Adrenal gland (tissue), 12 donors: ENCODE data around the gene PDE4C. TPM values are rescaled to one million over a fixed set of nuclear protein-coding genes. Genes with fewer than 3 reads are reported as not detected.

Experiments used
- DNase-seq, 7 donors: peaks; one replicate each; pipeline ENCODE4 v3.0.0-alpha.2; 2019 to 2020
- H3K27ac ChIP-seq, 5 donors: fragments of 200-600 bp; sonication (generic) in 4 of 5; 1 replicate in 3 of 5; 2 replicates in 2 of 5; pipeline versions ENCODE4 v1.5.1 to v1.8.0; 2016 to 2020; ENCODE audit warnings: mild to moderate bottlenecking in 1 of 5
- H3K27me3 ChIP-seq: fragments of 200-600 bp; 2 replicates; pipeline ENCODE4 v1.8.0; 2021
- H3K36me3 ChIP-seq, 2 donors: fragments of 200-600 bp; replicated peaks in 1 of 2; 1 replicate in 1 of 2; 2 replicates in 1 of 2; pipeline versions ENCODE4 v1.5.1 to v1.8.0; 2018 to 2022
- H3K4me1 ChIP-seq, 2 donors: fragments of 200-600 bp; replicated peaks in 1 of 2; 1 replicate in 1 of 2; 2 replicates in 1 of 2; pipeline versions ENCODE4 v1.5.1 to v1.8.0; 2018 to 2021
- H3K4me3 ChIP-seq, 4 donors: fragments of 200-600 bp; sonication (generic) in 3 of 4; one replicate each; pipeline ENCODE4 v1.5.1; 2016 to 2018
- H3K9me3 ChIP-seq, 3 donors: fragments of 200-600 bp; sonication (generic) in 1 of 3; replicated peaks in 1 of 3; 1 replicate in 2 of 3; 2 replicates in 1 of 3; pipeline versions ENCODE4 v1.5.1 to v1.8.0; 2016 to 2021
- POLR2A ChIP-seq, 2 donors: fragments of 450-650 bp; IDR thresholded peaks; one replicate each; pipeline ENCODE4 v1.6.1; 2017; ENCODE audit warnings: antibody characterized with exemption in 2 of 2, mild to moderate bottlenecking in 2 of 2, moderate library complexity in 1 of 2
- WGBS, 4 donors: extraction: QIAGEN DNeasy Blood & Tissue Kit in 2 of 4; methylation state at CpG; one replicate each; pipeline versions ENCODE4 v1.1.5 to v1.1.7; 2013 to 2017; 5-methylcytosine and 5-hydroxymethylcytosine counted together
- intact Hi-C, 2 donors: fragments of 100-400 bp; cut with DNase I; formaldehyde crosslinking; loops; one replicate each; pipeline versions ENCODE4 v1.14.1 to v1.15.0; 2022 to 2023
- polyA plus RNA-seq, 3 donors: library from polyadenylated mRNA; stranded (reverse); fragments of 200-250 nt in 2 of 3; fragments of 350-450 nt in 1 of 3; fragmentation: Illumina TruSeq in 1 of 3; extraction: RNeasy Lipid Tissue Mini Kit (QIAGEN cat#74804) in 1 of 3; gene quantifications; one replicate each; pipeline ENCODE4 v1.2.3, GENCODE V29; 2013 to 2014
- total RNA-seq, 9 donors: library from RNA; depleted of rRNA in 4 of 9; stranded (reverse); fragments of >200 nt in 4 of 9; fragments of 120-200 nt in 1 of 9; fragmentation: NEBNext Ultra II Directional in 1 of 9; extraction: Animal tissue kit (Norgen Biotek cat#: 25700) in 1 of 9; gene quantifications; one replicate each; pipeline versions ENCODE4 v1.1.0 to v1.2.4, GENCODE V29; 2013 to 2023
- TF ChIP-seq, protein P1 (sequence below), 6 experiments: fragments of 450-650 bp in 4 of 6; fragments of 200-600 bp in 2 of 6; sonication (generic) in 1 of 6; IDR thresholded peaks; 1 replicate in 5 of 6; 2 replicates in 1 of 6; pipeline versions ENCODE4 v1.5.1 to v1.8.0; 2016 to 2021; ENCODE audit warnings: antibody characterized with exemption in 6 of 6, mild to moderate bottlenecking in 2 of 6, moderate library complexity in 1 of 6
- donor health status: healthy with polysubstance abuse.
- donor health status: Bipolar disorder and iron deficiency.
- donor health status: DM: yes; HTN: yes; CAD: no.
- donor health status: DM: no; HTN: no; CAD: no.
- donor health status: DM: no; HTN: no; CAD: no.
- donor health status: DM: yes; HTN: yes; CAD: no.

The PDE4C gene
- total and polyA plus RNA-seq, 12 donors: 0.11 to 2.4 (median 0.61) TPM; not detected in 1

DNA sequence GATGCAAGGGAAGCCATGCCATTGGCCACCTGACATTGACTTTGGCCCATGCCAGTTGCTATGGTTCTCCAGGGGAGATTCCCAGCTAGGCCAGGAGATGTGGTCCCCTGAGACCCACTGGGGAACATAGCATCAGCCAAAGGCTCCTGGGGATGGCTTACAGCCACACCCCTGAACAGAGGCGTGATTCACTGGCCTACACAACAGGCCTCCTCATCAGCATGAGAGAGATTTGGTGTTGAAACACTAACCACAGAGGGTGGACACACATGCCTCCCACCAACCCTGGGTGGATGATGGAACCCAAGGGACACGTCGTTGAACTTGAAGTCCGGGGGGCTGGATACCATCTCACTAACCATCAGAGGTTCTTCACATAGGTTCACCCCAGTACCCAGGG, 33.7 kb upstream of the PDE4C start:
- 86 to 95% (median 90%) methylated on average over 3 to 4 of the region's 4 CpGs for WGBS, 4 donors
- no peak for DNase-seq
- TF ChIP-seq, protein P1, sequence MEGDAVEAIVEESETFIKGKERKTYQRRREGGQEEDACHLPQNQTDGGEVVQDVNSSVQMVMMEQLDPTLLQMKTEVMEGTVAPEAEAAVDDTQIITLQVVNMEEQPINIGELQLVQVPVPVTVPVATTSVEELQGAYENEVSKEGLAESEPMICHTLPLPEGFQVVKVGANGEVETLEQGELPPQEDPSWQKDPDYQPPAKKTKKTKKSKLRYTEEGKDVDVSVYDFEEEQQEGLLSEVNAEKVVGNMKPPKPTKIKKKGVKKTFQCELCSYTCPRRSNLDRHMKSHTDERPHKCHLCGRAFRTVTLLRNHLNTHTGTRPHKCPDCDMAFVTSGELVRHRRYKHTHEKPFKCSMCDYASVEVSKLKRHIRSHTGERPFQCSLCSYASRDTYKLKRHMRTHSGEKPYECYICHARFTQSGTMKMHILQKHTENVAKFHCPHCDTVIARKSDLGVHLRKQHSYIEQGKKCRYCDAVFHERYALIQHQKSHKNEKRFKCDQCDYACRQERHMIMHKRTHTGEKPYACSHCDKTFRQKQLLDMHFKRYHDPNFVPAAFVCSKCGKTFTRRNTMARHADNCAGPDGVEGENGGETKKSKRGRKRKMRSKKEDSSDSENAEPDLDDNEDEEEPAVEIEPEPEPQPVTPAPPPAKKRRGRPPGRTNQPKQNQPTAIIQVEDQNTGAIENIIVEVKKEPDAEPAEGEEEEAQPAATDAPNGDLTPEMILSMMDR (IDR thresholded peaks at IDR 0.05): no peak
- no peak for TF ChIP-seq POLR2A (IDR thresholded peaks at IDR 0.05)
- no peak overlapping the region for H3K4me3 ChIP-seq
- intact Hi-C loops: loop anchor here in 1 of 2 donors (5.0 kb wide), 1 partner anchor 43 kb away; no protein-coding TSS in a partner anchor
- H3K4me1 ChIP-seq: peaks cover 6 to 14% of the 10 kb centered on the region in 2 donors
- H3K36me3 ChIP-seq: peaks cover 0 to 4% of the 10 kb centered on the region in 2 donors
- H3K27me3 ChIP-seq: no peaks in the 10 kb centered on the region
- H3K9me3 ChIP-seq: no peaks in the 10 kb centered on the region
- H3K27ac ChIP-seq: no peak overlapping the region

DNA sequence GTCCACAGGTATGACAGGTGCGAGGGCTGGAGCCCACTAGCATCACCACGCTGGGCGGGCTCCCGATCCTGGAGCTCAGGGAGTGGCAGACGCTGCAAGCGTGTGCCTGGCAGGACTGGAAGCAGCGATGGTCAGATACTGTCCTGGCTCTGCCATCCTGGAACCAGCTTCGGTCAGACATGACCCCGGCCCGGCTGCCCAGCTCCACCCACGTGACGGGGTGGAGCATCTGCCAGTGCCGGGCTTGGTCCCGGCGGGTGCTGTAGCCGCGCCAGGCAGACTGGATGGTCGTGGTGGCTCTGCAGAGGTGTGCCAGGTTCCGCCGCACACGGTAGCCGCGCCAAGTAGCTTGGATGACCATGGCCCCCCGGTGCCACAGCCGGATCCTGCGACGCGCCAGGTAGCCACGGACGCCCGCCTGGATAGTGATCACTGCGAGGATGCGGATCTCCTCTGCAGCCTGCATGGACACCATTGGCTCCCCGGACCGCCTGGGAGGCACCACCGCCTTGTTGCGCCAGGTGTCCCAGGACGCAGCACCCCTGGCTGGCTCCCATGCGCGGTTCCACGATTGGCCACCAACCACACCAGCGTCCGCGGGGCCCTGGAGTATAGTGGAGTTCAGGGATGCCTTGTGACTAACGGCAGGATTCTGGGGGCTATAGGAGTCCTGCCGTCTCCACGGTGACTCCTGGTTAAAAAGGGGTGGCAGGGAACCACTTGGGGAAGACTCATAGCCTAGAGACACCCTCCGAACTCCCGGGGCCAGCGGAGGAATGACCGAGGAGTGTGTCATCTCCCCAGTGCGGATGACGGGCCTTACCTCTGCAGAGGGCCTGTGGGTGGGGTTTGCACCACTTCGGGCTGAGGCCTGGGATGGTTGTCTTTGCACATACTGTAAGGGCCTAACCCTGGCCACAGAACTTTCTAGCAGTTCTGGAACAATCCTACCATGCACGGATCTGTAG, 31.5 kb upstream of the PDE4C start:
- TF ChIP-seq POLR2A (IDR thresholded peaks at IDR 0.05): no peak
- TF ChIP-seq, protein P1 (IDR thresholded peaks at IDR 0.05): no peak
- intact Hi-C loops: loop anchor here in 1 of 2 donors (5.0 kb wide), 1 partner anchor 40 kb away; no protein-coding TSS in a partner anchor

DNA sequence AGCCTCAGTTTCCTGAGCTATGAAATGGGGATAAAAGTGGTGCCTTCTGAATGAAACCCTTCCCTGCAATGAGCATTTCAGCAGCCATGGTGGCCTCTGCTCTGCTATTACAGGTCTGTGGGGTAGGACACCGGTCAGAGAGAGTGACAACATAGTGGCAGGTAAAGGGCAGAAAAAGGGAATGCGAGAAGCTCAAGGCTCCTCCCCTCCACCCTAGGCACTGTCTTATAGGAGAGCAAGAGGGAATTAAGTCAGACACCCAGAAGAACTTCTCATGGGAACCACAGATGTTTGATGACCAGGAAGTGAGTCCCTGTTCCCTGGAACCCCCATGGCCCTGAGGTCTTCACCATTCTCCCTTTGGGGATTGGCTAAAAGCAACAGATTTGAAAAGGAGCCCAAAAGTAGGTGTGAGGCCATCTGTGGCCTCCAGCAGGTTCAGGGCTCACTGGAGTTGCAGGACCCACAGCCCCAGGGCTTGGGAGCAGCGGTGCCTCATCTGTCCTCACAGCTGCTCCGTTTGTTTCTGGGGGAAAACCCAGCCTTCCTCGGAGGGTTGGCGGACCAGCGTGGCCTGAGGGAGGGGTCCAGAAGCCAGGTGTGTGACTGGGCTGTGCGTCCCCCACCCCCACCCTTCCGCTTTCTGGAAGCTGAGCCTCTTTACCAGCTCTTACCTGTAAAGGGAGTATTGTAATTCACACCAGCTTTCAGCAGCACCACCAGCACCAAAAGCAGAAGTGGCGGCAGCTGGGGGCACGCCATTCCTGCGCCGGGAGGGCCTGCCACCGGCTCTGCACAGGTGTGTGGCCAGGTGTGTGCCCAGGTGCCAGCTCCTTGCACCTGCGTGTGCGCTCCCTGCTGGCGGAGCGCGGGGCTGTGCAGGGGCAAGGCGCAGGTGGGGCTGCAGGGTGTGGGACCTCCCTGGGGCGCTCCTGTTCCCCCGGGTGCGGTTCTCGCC, 28.6 kb upstream of the PDE4C start:
- H3K9me3 ChIP-seq: no peaks in the 10 kb centered on the region
- no peaks in the 10 kb centered on the region for H3K27me3 ChIP-seq
- no peaks in the 10 kb centered on the region for H3K36me3 ChIP-seq
- DNase-seq: no peak
- intact Hi-C loops: loop anchor here (5.0 kb wide), 3 partner anchors 38 to 143 kb away; no protein-coding TSS in a partner anchor
- H3K4me3 ChIP-seq: no peak overlapping the region
- H3K4me1 ChIP-seq: no peaks in the 10 kb centered on the region
- H3K27ac ChIP-seq: no peak overlapping the region
- TF ChIP-seq, protein P1 (IDR thresholded peaks at IDR 0.05): no peak
- no peak for TF ChIP-seq POLR2A (IDR thresholded peaks at IDR 0.05)
- 17 to 63% (median 30%) methylated on average over 4 to 24 of the region's 24 CpGs for WGBS, 4 donors

More for the DNA sequence above, 31.5 kb upstream of the PDE4C start:
- 90 to 94% (median 93%) methylated on average over 18 to 55 of the region's 55 CpGs for WGBS, 4 donors
- H3K36me3 ChIP-seq: no peaks in the 10 kb centered on the region
- DNase-seq: no peak
- H3K27me3 ChIP-seq: no peaks in the 10 kb centered on the region
- no peak overlapping the region for H3K27ac ChIP-seq
- H3K9me3 ChIP-seq: no peaks in the 10 kb centered on the region
- no peak overlapping the region for H3K4me3 ChIP-seq
- peaks cover 0 to under 1% of the 10 kb centered on the region in 2 donors for H3K4me1 ChIP-seq
